Prostate gland (tissue), 2 donors: Measurements from ENCODE around the gene MAP3K15.

Experiments used
- CTCF ChIP-seq, 4 experiments: fragments of 200-600 bp in 2 of 4; fragments of 450-650 bp in 2 of 4; sonication (generic) in 2 of 4; IDR thresholded peaks; 1 replicate in 3 of 4; 2 replicates in 1 of 4; pipeline ENCODE4 v1.5.1; 2016 to 2019; ENCODE audit warnings: antibody characterized with exemption in 4 of 4, mild to moderate bottlenecking in 2 of 4, moderate library complexity in 2 of 4
- POLR2AphosphoS5 ChIP-seq: sonication (generic); formaldehyde crosslinking; IDR thresholded peaks from one replicate; pipeline ENCODE4 v1.6.1; 2017; ENCODE audit warnings: antibody characterized with exemption

- TF ChIP-seq CTCF (IDR thresholded peaks at IDR 0.05) (no peak), POLR2AphosphoS5 (no peak)
Observed at GRCh38 chrX:19349264-19349663, 166.0 kb downstream of the MAP3K15 start.
